Measurements from ENCODE around the gene ZGLP1. TPM values are rescaled to one million over a fixed set of nuclear protein-coding genes. Genes with fewer than 3 reads are reported as not detected.

ZGLP1 gene
- total RNA-seq, 6 experiments from 2014 or later: 1.00 to 2.7 (median 2.1) TPM

- DNase-seq: no peak
- no peak overlapping the region for H3K4me3 Mint-ChIP-seq
- H3K9me3 Mint-ChIP-seq: no peaks in the 10 kb centered on the region; the same call in 1 of the 2 replicates
- peaks cover 10% of the 10 kb centered on the region for H3K36me3 Mint-ChIP-seq (ENCODE audit: low read depth)
- H3K4me1 Mint-ChIP-seq (ENCODE audit: low read depth): peaks cover 14% of the 10 kb centered on the region
- peaks cover 5% of the 10 kb centered on the region for H3K27me3 Mint-ChIP-seq (ENCODE audit: insufficient read depth)
- H3K27ac Mint-ChIP-seq: no peak overlapping the region
- TF ChIP-seq CTCF (IDR thresholded peaks at IDR 0.05): peak; percentile 18; the same call in 1 of the 2 replicates
These were observed 14.2 kb downstream of the ZGLP1 start for GRCh38 chr19:10295305-10295846.

GRCh38 chr19:10294368-10294697 lies 15.3 kb downstream of the ZGLP1 start:
- H3K4me3 Mint-ChIP-seq: no peak overlapping the region
- H3K36me3 Mint-ChIP-seq (ENCODE audit: low read depth): peaks cover 10% of the 10 kb centered on the region
- TF ChIP-seq CTCF (IDR thresholded peaks at IDR 0.05): no peak
- peaks cover 6% of the 10 kb centered on the region for H3K27me3 Mint-ChIP-seq (ENCODE audit: insufficient read depth)
- H3K4me1 Mint-ChIP-seq (ENCODE audit: low read depth): peaks cover 18% of the 10 kb centered on the region
- H3K27ac Mint-ChIP-seq: no peak overlapping the region
- no peaks in the 10 kb centered on the region; the same call in 1 of the 2 replicates for H3K9me3 Mint-ChIP-seq
- DNase-seq: no peak

GRCh38 chr19:10293637-10294367 lies 15.8 kb downstream of the ZGLP1 start:
- peaks cover 8% of the 10 kb centered on the region for H3K27me3 Mint-ChIP-seq (ENCODE audit: insufficient read depth)
- peaks cover 10% of the 10 kb centered on the region for H3K36me3 Mint-ChIP-seq (ENCODE audit: low read depth)
- TF ChIP-seq CTCF (IDR thresholded peaks at IDR 0.05): no peak

GRCh38 chr19:10292789-10293636 lies 16.6 kb downstream of the ZGLP1 start:
- Mint-ChIP-seq H3K4me3 (peak overlapping the region; percentile 91), H3K36me3 (ENCODE audit: low read depth) (peaks cover 10% of the 10 kb centered on the region), H3K27me3 (ENCODE audit: insufficient read depth) (peaks cover 8% of the 10 kb centered on the region), H3K4me1 (ENCODE audit: low read depth) (peaks cover 27% of the 10 kb centered on the region), H3K9me3 (no peaks in the 10 kb centered on the region; the same call in 1 of the 2 replicates), H3K27ac (no peak overlapping the region)
- DNase-seq: no peak
- no peak for TF ChIP-seq CTCF (IDR thresholded peaks at IDR 0.05)

More at GRCh38 chr19:10293637-10294367, 15.8 kb downstream of the ZGLP1 start:
- DNase-seq: no peak
- H3K4me3 Mint-ChIP-seq: 0 out of 2 replicates have a peak overlapping the region, but pooled peaks have one; percentile 14
- H3K27ac Mint-ChIP-seq: no peak overlapping the region
- H3K4me1 Mint-ChIP-seq (ENCODE audit: low read depth): peaks cover 22% of the 10 kb centered on the region
- no peaks in the 10 kb centered on the region; the same call in 1 of the 2 replicates for H3K9me3 Mint-ChIP-seq

GRCh38 chr19:10292206-10292788 lies 17.3 kb downstream of the ZGLP1 start:
- Mint-ChIP-seq H3K4me1 (ENCODE audit: low read depth) (peaks cover 27% of the 10 kb centered on the region), H3K36me3 (ENCODE audit: low read depth) (peaks cover 10% of the 10 kb centered on the region), H3K9me3 (no peaks in the 10 kb centered on the region; the same call in 1 of the 2 replicates), H3K4me3 (peak overlapping the region; percentile 91), H3K27me3 (ENCODE audit: insufficient read depth) (peaks cover 8% of the 10 kb centered on the region), H3K27ac (no peak overlapping the region)
- DNase-seq: peak; percentile 56
- no peak for TF ChIP-seq CTCF (IDR thresholded peaks at IDR 0.05)

All from HFFc6 (cell line).